Left kidney (tissue), 8 donors: ENCODE measurements around the gene EPHB4. TPM values are rescaled to one million over a fixed set of nuclear protein-coding genes. Genes with fewer than 3 reads are reported as not detected.
A peak's percentile ranks its signal among the peaks of the same experiment; 100 is the strongest.

Experiments used
- DNase-seq: peaks from one replicate; pipeline ENCODE4 v3.0.0-alpha.2; 2013
- long read RNA-seq, 8 donors: transcript quantifications; one replicate each; lab custom pipeline, GENCODE V29; 2026
- polyA plus RNA-seq: library from polyadenylated mRNA; unstranded; fragments of 120-200 nt; gene quantifications from one replicate; pipeline ENCODE4 v1.2.1, GENCODE V29; 2013; ENCODE audit not compliant: insufficient read length

Gene EPHB4
- 85.3 TPM for polyA plus RNA-seq
- long read RNA-seq, donor 1, full-length matches to known transcripts = 8 of 297 reads
- long read RNA-seq, donor 1, partial matches to known transcripts = 271 of 297 reads
- long read RNA-seq, donor 1, other reads (novel, unspliced or antisense) = 18 of 297 reads
- long read RNA-seq, donor 2, full-length matches to known transcripts = 11 of 108 reads
- long read RNA-seq, donor 2, partial matches to known transcripts = 97 of 108 reads
- long read RNA-seq, donor 2, other reads (novel, unspliced or antisense) = 0 of 108 reads
- long read RNA-seq, donor 3, full-length matches to known transcripts = 5 of 102 reads
- long read RNA-seq, donor 3, partial matches to known transcripts = 97 of 102 reads
- long read RNA-seq, donor 3, other reads (novel, unspliced or antisense) = 0 of 102 reads
- long read RNA-seq, donor 4 = 0 reads
- long read RNA-seq, donor 5, full-length matches to known transcripts = 9 of 166 reads
- long read RNA-seq, donor 5, partial matches to known transcripts = 157 of 166 reads
- long read RNA-seq, donor 5, other reads (novel, unspliced or antisense) = 0 of 166 reads
- long read RNA-seq, donor 6, full-length matches to known transcripts = 13 of 181 reads
- long read RNA-seq, donor 6, partial matches to known transcripts = 168 of 181 reads
- long read RNA-seq, donor 6, other reads (novel, unspliced or antisense) = 0 of 181 reads
- long read RNA-seq, donor 7, full-length matches to known transcripts = 13 of 288 reads
- long read RNA-seq, donor 7, partial matches to known transcripts = 240 of 288 reads
- long read RNA-seq, donor 7, other reads (novel, unspliced or antisense) = 35 of 288 reads
- long read RNA-seq, donor 8, full-length matches to known transcripts = 5 of 97 reads
- long read RNA-seq, donor 8, partial matches to known transcripts = 67 of 97 reads
- long read RNA-seq, donor 8, other reads (novel, unspliced or antisense) = 25 of 97 reads

DNA sequence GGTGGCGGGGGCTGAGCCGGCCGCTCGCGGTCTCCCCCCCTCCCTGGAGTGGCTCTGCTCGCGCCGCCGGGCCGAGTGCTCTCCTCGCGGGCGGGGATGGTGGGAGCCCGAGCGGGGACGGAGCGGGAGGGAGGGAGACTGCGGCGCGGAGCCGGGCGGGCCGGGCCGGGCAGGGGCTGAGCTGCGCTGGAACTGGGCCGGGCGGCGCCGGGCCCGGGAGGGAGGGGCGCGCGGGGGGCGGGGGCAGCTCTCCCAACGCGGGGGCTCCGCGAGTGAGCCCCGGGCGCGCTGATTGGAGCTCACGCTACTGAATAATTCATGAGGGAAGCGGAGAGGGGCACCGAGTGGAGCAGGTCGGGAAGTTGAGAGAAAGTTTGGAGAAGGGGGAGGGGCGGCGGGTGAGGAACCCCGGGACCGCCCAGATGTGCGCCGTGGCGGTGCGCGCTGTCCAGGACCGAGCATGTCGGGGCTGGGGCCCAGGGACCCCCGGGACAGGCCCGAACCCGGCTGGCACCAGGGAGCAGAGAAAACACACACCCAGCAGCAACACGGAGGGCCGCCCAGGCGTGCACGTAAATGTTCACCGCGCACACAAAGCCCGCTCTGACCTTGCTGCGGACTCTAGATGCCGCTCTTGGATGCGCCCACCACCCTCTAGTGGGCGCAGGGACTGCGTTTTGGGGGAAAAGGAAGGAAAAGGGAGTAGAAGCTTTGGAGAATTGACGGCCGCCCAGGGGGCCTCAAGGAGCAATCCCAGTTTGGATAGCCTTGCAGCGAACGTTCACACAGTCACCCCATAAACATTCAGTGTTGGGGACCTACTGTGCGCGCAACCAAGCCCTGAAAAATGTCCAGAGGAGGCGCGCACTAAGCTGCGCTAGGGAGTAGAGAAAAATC is at the start of gene EPHB4:
Gene EPHB4, minus strand, starts transcription at position 194 of the 897 bp plus-strand sequence. CDS start 493 bp downstream, outside the sequence.
- DNase-seq = peak; percentile 94

DNA sequence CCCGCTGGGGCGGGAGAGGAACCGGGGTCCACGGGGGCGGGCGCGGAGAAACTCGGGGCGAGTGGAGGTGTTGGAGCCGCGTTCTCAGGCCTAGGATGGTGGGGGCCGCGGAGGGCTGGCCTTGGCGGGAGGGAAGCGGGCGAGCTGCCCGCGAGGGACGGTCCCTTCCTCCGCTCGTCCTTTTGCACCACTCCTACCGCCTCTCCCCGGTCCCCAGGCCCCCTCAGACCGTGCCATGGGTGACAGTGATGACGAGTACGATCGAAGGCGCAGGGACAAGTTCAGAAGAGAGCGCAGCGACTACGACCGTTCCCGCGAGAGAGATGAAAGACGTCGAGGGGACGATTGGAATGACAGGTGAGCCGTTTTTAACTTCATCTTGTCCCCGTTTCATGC is 48.0 kb upstream of the EPHB4 start:
- DNase-seq = no peak

DNA sequence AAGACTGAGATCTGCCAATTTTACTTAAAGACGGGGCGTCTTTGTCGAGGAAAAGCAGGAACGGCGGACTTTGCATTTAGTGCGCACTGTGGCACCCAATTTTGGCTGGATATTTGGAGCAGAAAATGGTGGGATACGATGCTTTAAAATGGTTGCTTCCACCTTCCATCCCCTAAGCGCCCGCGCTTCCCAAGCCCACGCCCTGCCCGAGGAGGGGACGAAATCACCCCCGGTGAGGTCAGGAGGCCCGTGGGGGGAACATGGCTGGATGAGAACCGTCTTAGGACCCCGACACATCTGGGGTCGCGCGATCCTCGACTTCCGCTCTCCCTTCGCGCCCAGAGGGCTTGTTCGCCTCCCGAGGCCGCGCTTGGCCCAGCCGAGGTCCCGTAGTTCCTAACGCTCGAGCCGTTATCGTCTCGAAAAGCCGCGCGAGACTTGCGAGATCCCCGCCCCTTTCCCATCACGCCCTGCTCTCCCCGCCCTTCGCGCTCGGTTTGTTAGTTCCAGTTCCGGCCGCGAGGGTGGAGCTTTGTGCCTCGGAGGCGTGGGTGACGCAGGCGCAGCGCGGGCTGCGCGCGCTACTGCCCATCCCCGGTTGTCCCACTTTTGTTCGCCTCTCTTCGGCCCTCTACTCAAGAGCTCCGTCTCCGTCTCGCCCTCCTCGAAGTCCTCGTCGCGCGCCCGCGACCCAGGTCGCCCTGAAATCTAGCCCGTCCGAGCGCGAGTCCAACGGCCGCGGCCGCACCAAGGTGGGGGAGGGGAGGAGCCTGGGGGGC is 47.4 kb upstream of the EPHB4 start, which contains the start of gene SRRT:
Gene SRRT, plus strand, starts transcription at position 527 of the 779 bp plus-strand sequence. CDS start 488 bp downstream, outside the sequence.
- peak; percentile 99 for DNase-seq

DNA sequence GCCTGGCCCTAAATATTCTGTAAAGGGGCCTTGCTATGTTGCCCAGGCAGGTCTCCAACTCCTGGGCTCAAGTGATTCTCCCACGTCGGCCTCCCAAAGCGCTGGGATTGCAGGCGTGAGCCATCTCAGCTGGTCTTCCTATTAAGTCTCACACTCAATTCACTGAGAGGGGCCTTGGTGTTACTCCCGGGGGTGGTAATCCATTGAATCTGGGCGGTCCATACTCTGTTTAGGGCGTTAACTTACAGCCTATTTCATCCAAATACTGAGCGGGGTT is 46.9 kb upstream of the EPHB4 start:
- DNase-seq = no peak

DNA sequence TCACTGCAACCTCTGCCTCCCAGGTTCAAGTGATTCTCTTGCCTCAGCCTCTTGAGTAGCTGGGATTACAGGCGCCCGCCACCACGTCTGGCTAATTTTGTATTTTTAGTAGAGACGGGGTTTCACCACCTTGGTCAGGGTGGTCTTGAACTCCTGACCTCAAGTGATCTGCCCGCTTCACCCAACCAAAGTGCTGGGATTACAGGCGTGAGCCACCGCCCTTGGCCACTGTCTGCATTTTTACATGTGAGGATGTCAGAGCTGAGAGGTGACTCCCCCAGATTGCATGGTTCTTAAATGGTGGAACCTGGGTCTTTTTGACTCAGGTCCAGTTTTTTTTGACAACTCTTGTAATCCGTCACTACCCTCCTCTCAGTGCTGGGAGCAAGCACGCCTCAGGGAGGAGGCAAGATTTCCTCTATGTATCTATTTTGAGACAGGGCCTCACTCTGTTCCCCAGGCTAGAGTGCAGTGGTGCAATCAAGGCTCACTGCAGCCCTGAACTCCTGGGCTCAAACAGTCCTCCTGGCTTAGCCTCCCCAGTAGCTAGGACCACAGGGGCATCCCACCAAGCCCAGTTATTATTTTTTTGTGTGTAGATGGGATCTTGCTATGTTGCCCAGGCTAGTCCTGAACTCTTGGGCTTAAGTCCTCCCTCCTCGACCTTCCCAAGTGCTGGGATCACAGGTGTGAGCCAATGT is 46.4 kb upstream of the EPHB4 start:
- no peak for DNase-seq

DNA sequence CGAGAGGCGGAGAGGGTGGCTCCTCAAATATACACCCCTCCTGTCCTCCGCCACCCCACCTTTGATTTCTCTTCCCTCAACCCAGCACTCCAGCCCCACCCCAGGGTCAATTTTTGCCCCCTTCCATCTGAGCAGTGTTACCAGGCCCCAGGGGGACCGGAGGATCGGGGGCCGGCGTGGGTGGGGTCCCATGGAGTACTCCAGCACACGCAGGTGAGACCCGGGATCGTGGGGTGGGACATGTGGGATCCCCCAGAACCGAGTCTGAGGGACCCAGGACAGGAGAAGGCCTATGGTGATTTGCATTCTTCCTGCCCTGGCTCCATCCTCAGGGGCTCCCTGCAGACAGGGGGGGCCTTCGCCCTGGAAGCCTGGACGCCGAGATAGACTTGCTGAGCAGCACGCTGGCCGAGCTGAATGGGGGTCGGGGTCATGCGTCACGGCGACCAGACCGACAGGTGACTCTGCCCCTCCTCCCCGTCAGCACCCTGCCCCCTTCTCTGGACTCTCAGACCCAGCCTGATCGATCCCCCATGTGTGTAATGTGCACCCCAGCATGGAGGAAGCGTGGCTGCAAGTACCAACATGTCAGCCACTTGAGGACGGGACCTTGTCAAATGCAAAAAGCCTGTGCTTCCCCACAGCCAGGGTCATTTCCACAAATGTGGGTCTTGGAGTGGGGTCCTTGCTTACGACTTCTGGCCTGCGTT is 40.6 kb upstream of the EPHB4 start:
- no peak for DNase-seq

DNA sequence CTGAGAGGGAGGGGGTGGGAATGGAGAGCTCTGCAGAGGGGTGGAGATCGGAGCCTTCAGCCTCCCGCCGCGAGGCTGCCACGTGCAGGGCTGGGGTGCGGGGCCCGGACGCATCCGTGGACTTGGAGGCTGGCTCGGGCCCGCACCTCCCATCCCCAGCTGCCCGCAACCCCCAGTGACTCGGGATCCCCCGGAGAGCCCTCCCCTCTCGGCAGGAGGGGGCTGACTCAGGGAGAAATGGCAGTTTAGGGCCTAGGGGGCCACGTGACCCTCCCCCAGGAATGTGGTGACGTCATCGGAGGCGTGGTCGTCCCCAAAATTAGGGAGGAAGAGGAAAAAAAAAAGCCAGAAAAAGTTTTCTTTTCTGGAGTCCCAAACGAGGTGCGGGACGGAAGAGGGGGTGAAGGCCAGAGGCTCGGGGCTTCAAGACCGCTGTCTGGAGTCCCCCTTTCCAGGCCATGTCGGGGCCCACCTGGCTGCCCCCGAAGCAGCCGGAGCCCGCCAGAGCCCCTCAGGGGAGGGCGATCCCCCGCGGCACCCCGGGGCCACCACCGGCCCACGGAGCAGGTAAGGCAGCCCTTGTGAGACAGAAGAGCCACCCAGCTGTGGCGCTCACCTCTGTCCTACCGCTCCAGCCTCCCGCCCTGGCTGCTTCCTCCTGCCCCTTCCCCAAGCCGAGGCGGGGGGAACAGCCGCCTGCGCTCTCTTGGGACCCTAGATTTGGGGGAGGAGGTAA is 39.9 kb upstream of the EPHB4 start, which contains the start of gene TRIP6:
Gene TRIP6, plus strand, starts transcription at position 348 of the 736 bp plus-strand sequence. Its CDS starts 111 bp downstream, at position 459.
- peak; percentile 93 for DNase-seq

DNA sequence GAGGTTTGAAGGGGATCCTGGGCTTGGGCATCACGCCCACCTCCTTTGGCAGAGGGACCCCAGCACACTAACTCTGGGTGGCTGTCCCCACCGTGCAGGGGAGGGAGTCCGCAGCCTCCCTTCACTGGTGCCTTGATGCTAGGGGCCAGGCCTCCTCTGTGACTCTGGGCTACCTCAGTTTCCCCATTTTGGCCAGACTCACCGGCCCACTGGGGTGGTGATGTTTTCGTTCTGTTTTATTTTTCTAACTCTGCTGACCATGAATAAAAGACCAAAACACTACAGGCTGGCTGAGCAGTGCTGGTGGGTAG is 39.4 kb upstream of the EPHB4 start:
- no peak for DNase-seq

DNA sequence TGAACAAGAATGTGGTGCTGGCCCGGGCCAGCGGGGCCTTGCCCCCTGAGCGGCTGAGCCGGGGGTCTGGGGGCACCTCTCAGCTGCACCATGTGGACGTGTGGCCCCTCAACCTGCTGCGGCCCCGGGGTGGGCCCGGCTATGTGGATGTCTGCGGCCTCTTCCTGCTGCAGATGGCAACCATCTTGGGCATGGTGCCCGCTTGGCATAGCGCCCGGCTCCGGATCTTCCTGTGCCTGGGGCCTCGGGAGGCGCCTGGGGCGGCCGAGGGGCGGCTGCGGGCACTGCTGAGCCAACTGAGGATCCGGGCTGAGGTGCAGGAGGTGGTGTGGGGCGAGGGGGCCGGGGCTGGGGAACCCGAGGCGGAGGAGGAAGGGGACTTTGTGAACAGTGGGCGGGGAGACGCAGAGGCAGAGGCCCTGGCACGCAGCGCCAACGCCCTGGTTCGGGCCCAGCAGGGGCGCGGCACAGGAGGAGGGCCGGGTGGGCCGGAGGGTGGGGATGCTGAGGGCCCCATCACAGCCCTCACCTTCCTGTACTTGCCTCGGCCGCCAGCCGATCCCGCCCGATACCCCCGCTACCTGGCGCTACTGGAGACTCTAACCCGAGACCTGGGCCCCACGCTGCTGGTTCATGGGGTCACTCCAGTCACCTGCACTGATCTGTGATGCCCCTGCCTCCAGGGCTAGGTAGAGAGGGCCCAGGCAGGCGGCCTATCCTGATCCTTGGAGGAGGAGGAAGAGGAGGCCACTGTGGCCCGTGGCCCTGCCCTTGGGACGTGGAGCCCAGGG is 38.8 kb upstream of the EPHB4 start:
- no peak for DNase-seq

DNA sequence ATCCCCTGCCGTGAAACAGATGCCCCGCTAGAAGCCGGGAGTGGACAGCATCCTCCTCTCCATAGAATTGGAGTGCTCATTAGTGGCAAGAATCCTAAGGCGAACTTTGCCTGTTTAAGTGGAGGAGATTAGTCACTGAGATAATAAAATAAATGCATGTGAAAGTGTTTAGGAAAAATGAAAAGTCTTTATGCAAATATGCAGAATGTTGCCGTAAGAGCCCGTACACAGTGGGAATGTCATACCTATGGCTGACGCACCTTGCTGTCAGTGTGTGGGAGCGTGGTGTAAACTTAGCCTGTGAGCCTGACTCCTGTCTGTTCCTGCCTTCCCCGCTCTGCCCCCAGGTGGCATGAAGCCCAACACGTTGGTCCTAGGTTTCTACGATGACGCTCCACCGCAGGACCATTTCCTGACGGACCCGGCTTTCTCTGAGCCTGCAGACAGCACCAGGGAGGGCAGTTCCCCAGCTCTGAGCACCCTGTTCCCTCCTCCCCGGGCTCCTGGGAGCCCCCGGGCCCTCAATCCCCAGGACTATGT is 38.1 kb upstream of the EPHB4 start:
- DNase-seq = no peak

DNA sequence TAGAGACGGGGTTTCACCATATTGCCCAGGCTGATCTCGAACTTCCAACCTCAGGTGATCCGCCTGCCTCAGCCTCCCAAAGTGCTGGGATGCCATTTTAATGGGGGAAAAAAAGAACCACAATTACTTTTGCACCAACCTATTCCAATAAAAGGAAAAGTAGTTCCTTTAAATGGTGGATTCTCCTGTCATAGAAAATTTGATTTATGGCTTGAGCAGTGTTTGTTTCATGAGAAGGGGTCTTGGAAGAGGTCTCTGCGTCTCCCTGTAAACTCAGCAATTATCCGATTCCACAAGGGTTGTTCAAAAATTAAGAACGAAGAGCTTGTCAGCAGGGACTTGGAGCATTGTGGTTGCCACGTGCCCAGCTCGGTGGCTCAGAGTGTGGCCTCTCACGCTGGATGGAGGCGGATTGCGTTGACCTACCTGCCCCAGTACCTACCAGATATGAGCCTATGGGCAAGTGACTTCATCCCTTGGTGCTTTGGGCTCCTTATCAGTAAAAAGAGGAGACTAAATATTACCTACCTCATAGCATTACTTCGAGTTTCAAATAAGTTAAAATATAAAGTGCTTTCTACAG is 37.0 kb upstream of the EPHB4 start:
- DNase-seq = no peak

DNA sequence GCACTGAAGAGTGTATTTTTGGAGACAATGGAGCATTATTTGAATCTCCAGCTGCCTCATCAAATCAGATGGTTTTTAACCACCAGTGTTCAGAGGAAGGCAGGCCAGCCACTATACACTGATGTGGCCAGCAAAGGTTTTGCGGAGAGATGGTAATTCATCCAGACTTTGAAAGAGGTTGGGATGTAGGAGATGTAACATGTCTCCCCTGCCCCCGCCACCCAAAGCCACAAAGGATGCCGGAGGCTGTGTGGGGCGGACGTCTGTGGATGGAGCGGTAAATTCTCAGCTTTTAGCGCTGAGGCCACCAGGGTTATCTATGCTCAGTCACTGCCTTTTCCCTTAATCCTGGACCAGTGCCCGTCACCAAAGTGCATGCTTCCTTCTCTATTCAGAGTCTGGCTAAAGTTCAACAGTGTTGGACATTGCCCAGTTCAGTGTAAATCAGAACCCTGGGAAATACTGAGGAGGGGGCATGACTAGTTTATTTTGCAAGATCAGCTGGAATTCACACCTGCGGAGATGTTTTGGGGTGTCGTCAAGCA is 36.2 kb upstream of the EPHB4 start:
- no peak for DNase-seq

DNA sequence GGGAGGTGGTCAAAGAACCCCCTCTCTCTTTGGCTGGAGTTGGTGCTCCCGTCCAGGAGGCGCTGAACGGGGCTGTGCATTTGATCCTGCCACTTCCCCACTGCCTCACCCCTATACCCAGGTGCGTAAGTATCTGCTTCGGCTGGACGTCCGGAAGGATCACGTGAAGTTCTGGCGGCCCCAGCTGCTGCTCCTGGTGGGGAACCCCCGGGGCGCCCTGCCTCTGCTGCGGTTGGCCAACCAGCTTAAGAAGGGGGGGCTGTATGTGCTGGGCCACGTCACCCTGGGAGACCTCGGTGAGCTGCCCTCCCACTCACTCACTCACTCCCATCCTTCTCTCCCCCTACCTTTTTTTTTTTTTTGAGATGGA is 34.3 kb upstream of the EPHB4 start:
- no peak for DNase-seq

DNA sequence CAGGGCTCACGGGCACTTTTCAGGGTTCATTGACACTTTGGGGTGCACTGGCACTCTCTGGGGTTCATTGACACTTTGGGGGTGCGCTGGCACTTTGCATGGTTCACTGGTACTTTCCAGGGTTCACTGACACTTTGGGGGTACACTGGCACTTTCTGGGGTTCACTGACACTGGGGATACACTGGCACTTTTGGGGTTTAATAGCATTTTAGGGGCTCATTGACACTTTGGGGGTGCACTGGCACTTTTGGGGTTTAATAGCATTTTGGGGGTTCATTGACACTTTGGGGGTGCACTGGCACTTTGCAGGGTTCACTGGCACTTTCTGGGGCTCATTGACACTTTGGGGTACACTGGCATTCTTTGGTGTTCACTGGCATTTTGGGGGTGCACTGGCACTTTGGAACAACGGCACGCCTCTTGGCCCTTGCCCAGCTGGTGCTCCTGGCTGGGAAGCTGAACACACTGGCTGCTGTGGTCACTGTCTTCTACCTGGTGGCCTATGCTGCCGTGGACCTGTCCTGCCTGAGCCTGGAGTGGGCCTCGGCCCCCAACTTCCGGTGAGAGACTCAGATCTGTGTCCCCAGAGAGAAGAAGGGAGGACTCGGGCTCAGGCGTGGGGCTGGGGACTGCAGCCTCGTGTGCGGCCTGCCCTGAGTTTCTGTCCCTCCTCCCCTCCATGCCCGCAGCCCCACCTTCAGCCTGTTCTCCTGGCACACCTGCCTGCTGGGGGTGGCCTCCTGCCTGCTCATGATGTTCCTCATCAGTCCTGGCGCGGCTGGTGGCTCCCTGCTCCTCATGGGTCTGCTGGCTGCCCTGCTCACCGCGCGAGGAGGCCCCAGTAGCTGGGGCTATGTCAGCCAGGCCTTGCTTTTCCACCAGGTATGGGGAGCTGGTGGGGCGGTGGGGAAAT is 33.6 kb upstream of the EPHB4 start:
- DNase-seq = no peak

DNA sequence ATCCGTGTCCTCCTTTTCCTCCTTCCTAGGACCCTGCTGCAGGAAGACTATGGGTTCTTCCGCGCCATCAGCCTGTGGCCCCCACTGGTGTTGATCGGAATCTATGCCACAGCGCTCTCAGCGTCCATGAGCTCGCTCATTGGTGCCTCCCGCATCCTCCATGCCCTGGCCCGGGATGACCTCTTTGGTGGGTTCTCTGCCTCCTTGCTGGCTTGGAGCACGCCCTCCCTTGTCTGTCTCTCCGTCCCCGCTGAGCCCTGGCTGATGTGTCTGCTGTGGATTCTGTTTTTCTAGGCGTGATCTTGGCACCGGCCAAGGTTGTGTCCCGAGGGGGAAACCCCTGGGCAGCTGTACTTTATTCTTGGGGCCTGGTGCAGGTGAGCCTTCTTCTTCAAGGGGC is 32.5 kb upstream of the EPHB4 start:
- no peak for DNase-seq

DNA sequence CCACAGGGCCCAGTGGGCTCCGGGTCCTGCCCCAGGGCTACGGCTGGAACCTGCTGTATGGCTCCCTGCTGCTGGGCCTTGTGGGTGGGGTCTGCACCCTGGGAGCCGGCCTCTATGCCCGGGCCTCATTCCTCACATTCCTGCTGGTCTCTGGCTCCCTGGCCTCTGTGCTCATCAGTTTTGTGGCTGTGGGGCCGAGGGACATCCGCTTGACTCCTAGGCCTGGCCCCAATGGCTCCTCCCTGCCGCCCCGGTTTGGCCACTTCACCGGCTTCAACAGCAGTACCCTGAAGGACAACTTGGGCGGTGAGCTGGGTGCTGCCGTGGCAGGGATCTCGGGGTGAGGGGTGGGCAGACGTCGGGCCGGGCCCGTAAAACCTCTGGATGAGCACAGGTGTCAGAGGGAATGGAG is 29.6 kb upstream of the EPHB4 start:
- DNase-seq = no peak
